PFSK-1 (cell line): ENCODE results near the gene DDX53.

ENCODE experiments used
- FOXP2 ChIP-seq: optimal IDR thresholded peaks from 2 replicates; pipeline ENCODE3; 2011; ENCODE audit warnings: borderline replicate concordance, control low read depth, inconsistent platforms; ENCODE audit not compliant: insufficient read depth; ENCODE audit errors: extremely low read length, extremely low read depth
- POLR2AphosphoS5 ChIP-seq: IDR thresholded peaks from 2 replicates; pipeline ENCODE4 v1.6.1; 2012; ENCODE audit warnings: low read depth, mild to moderate bottlenecking, control low read depth, low read length, moderate library complexity
- REST ChIP-seq, 2 experiments: IDR thresholded peaks; 2 replicates each; pipeline versions ENCODE4 v1.6.1 to v1.8.0; 2011 to 2012; ENCODE audit warnings: low read depth in 2 of 2, low read length in 2 of 2, control low read depth in 1 of 2, inconsistent platforms in 1 of 2, mild to moderate bottlenecking in 1 of 2, moderate library complexity in 1 of 2; ENCODE audit not compliant: insufficient read depth in 1 of 2
- SIN3A ChIP-seq: IDR thresholded peaks from 2 replicates; pipeline ENCODE4 v1.6.1; 2012; ENCODE audit warnings: mild to moderate bottlenecking, low read length, moderate library complexity, borderline replicate concordance; ENCODE audit not compliant: insufficient read depth
- TAF1 ChIP-seq: IDR thresholded peaks from 2 replicates; pipeline ENCODE4 v1.6.1; 2012; ENCODE audit warnings: low read length, control low read depth, borderline replicate concordance; ENCODE audit not compliant: insufficient read depth

- TF ChIP-seq TAF1, result no peak
- no peak for TF ChIP-seq POLR2AphosphoS5
- TF ChIP-seq REST (IDR thresholded peaks at IDR 0.05; ENCODE audit: insufficient read depth in 1 of 2, low read depth in 2 of 2, low read length in 2 of 2), result no peak
- no peak for TF ChIP-seq SIN3A
- no peak for TF ChIP-seq FOXP2
These were observed 49.2 kb downstream of the DDX53 start for GRCh38 chrX:23048806-23049573.
